Sigmoid colon (tissue), 7 donors: ENCODE measurements around the gene SLC2A6. TPM values are rescaled to one million over a fixed set of nuclear protein-coding genes. Genes with fewer than 3 reads are reported as not detected.

ENCODE experiments used
- DNase-seq: peaks from one replicate; pipeline ENCODE4 v3.0.0-alpha.2; 2019
- H3K27ac ChIP-seq, 4 donors: fragments of 200-600 bp; sonication (generic); one replicate each; pipeline ENCODE4 v1.5.1; 2016 to 2019; ENCODE audit warnings: mild to moderate bottlenecking in 1 of 4
- H3K27me3 ChIP-seq, 3 donors: fragments of 200-600 bp; sonication (generic); one replicate each; pipeline ENCODE4 v1.5.1; 2019; ENCODE audit warnings: mild to moderate bottlenecking in 1 of 3
- H3K36me3 ChIP-seq, 4 donors: fragments of 200-600 bp; sonication (generic); one replicate each; pipeline ENCODE4 v1.5.1; 2016 to 2019
- H3K4me1 ChIP-seq, 4 donors: fragments of 200-600 bp; sonication (generic); one replicate each; pipeline ENCODE4 v1.5.1; 2017 to 2019
- H3K4me3 ChIP-seq, 4 donors: fragments of 200-600 bp; sonication (generic); one replicate each; pipeline ENCODE4 v1.5.1; 2017 to 2019; ENCODE audit warnings: mild to moderate bottlenecking in 2 of 4, moderate library complexity in 1 of 4
- H3K9me3 ChIP-seq, 4 donors: fragments of 200-600 bp in 3 of 4; sonication (generic) in 3 of 4; one replicate each; pipeline versions ENCODE4 v1.5.1 to v1.6.1; 2013 to 2019
- CTCF ChIP-seq, 4 experiments: fragments of 450-650 bp in 3 of 4; fragments of 200-600 bp in 1 of 4; IDR thresholded peaks; one replicate each; pipeline ENCODE4 v1.5.1; 2016 to 2019; ENCODE audit warnings: antibody characterized with exemption in 4 of 4, mild to moderate bottlenecking in 3 of 4, moderate library complexity in 2 of 4
- EP300 ChIP-seq, 4 donors: sonication (generic); formaldehyde crosslinking; IDR thresholded peaks; one replicate each; pipeline ENCODE4 v1.6.1; 2017; ENCODE audit warnings: antibody characterized with exemption in 4 of 4
- POLR2A ChIP-seq, 2 donors: fragments of 450-650 bp; IDR thresholded peaks; one replicate each; pipeline ENCODE4 v1.6.1; 2016; ENCODE audit warnings: antibody characterized with exemption in 2 of 2, mild to moderate bottlenecking in 2 of 2, moderate library complexity in 2 of 2
- POLR2AphosphoS5 ChIP-seq, 4 donors: sonication (generic); formaldehyde crosslinking; IDR thresholded peaks; one replicate each; pipeline ENCODE4 v1.6.1; 2017; ENCODE audit warnings: antibody characterized with exemption in 4 of 4
- WGBS, 2 donors: extraction: QIAGEN DNeasy Blood & Tissue Kit; methylation state at CpG; one replicate each; pipeline ENCODE4 v1.1.7; 2013; 5-methylcytosine and 5-hydroxymethylcytosine counted together
- intact Hi-C: fragments of 100-400 bp; cut with DNase I; formaldehyde crosslinking; loops from one replicate; pipeline ENCODE4 v1.15.1; 2023
- polyA plus RNA-seq, 3 donors: library from polyadenylated mRNA; stranded (reverse); fragments of 200-250 nt; gene quantifications; one replicate each; pipeline ENCODE4 v1.2.3, GENCODE V29; 2013
- total RNA-seq, 4 donors: library from RNA; depleted of rRNA; stranded (reverse); fragments of >200 nt; gene quantifications; one replicate each; pipeline ENCODE4 v1.1.0, GENCODE V29; 2016
- donor health status: healthy with polysubstance abuse.
- donor health status: Bipolar disorder and iron deficiency.
- donor health status: healthy.

Gene SLC2A6
- total and polyA plus RNA-seq, 7 donors = 1.2 to 8.2 (median 1.8) TPM

DNA sequence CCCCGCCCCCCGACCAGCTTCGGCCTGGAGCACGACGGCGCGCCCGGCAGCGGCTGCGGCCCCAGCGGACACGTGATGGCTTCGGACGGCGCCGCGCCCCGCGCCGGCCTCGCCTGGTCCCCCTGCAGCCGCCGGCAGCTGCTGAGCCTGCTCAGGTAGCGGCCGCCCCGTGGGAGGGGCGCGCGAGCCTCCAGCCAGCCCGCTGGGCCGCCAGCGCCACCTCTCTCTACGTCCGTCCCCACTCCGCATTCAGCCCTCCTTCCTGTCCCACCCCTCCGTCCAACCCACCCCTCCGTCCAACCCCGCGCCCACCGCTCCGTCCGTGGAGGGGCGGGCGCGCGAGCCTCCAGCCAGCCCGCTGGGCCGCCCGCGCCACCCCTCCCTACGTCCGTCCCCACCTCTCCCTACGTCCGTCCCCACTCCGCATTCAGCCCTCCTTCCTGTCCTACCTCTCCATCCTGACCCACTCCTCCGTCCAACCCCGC lies 50.2 kb downstream of the SLC2A6 start:
- no peaks in the 10 kb centered on the region for H3K36me3 ChIP-seq
- H3K27ac ChIP-seq = no peak overlapping the region
- H3K4me3 ChIP-seq = peak overlapping the region in 3 of 4 donors; percentile 14 to 35 (median 32)
- peaks cover 0 to 18% (median 16%) of the 10 kb centered on the region in 4 donors for H3K4me1 ChIP-seq
- intact Hi-C loops = no loop called here
- TF ChIP-seq EP300 (IDR thresholded peaks at IDR 0.05) (no peak), CTCF (IDR thresholded peaks at IDR 0.05) (no peak), POLR2AphosphoS5 (IDR thresholded peaks at IDR 0.05) (no peak), POLR2A (IDR thresholded peaks at IDR 0.05) (no peak)
- peaks cover 11 to 59% (median 27%) of the 10 kb centered on the region in 3 donors for H3K27me3 ChIP-seq
- no peak for DNase-seq
- no peaks in the 10 kb centered on the region for H3K9me3 ChIP-seq
- WGBS, 2 donors = 1% methylated on average over 57 of the region's 57 CpGs

DNA sequence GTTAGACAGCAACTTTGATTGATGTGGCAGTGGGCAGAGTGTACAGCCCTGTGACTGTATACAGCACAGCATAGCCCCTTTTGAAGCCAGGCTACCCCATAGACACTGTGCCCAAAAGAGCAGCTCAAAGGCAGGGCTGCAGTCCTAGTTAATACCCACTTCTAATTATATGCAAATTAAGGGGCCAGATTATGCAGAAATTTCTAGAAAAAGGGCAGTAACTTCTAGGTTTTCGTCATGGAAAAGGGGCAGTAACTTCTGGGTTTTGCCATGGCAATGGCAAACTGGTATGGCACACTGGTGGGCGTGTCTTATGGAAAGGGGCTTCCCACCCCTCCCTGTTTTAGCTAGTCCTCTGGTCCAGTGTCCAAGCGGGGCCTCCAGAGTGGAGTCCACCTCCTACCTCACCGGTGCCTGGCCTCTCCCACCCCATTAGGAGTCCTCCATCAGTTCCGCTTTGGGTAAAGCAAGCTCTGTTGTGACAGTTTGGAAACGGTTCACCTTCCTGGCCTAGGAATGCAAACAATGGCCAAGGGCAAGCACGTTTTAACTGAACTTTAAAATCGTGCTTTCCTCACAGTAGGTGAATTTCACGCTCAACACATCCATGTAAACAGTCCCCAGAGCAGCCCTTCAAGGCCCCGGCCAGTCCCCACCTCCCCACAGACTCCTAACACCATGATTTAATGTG lies 51.1 kb downstream of the SLC2A6 start:
- Histone ChIP-seq H3K4me3 (no peak overlapping the region), H3K27me3 (peaks cover 11 to 63% (median 27%) of the 10 kb centered on the region in 3 donors)
- WGBS, 2 donors = 56 to 61% methylated on average over 10 of the region's 10 CpGs

DNA sequence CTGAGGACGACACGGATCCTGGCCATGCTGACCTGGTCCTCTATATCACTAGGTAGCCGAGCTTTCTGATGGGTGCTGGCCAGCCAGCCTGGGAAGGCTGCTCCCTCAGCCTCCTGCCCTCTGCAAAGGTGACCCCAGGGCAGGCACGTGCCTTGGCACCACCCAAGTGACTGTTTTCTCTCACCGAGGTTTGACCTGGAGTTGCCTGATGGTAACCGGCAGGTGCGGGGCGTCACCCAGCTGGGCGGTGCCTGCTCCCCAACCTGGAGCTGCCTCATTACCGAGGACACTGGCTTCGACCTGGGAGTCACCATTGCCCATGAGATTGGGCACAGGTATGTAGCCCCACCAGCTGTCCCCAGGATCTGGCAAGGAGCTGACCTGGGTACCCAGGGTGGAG lies 52.9 kb downstream of the SLC2A6 start:
- peaks cover 0 to 18% (median 16%) of the 10 kb centered on the region in 4 donors for H3K4me1 ChIP-seq
- TF ChIP-seq EP300 (IDR thresholded peaks at IDR 0.05) = no peak
- no peak for TF ChIP-seq CTCF (IDR thresholded peaks at IDR 0.05)
- TF ChIP-seq POLR2A (IDR thresholded peaks at IDR 0.05) = no peak
- TF ChIP-seq POLR2AphosphoS5 (IDR thresholded peaks at IDR 0.05) = no peak
- no peaks in the 10 kb centered on the region for H3K9me3 ChIP-seq
- no peak overlapping the region for H3K4me3 ChIP-seq
- WGBS, 2 donors = 18 to 78% methylated on average over 11 of the region's 11 CpGs
- no peaks in the 10 kb centered on the region for H3K36me3 ChIP-seq
- intact Hi-C loops = no loop called here
- no peak overlapping the region for H3K27ac ChIP-seq
- peaks cover 11 to 63% (median 27%) of the 10 kb centered on the region in 3 donors for H3K27me3 ChIP-seq
- no peak for DNase-seq

More for the DNA sequence above, 51.1 kb downstream of the SLC2A6 start:
- intact Hi-C loops = no loop called here
- no peak for DNase-seq
- Histone ChIP-seq H3K36me3 (no peaks in the 10 kb centered on the region), H3K9me3 (no peaks in the 10 kb centered on the region), H3K27ac (no peak overlapping the region), H3K4me1 (peaks cover 0 to 18% (median 16%) of the 10 kb centered on the region in 4 donors)
- no peak for TF ChIP-seq POLR2A (IDR thresholded peaks at IDR 0.05)
- TF ChIP-seq EP300 (IDR thresholded peaks at IDR 0.05) = no peak
- no peak for TF ChIP-seq CTCF (IDR thresholded peaks at IDR 0.05)
- TF ChIP-seq POLR2AphosphoS5 (IDR thresholded peaks at IDR 0.05) = no peak

GRCh38 chr9:133425049-133425632 lies 53.8 kb downstream of the SLC2A6 start:
- no peaks in the 10 kb centered on the region for H3K9me3 ChIP-seq
- DNase-seq = no peak
- no peak for TF ChIP-seq EP300 (IDR thresholded peaks at IDR 0.05)
- TF ChIP-seq POLR2AphosphoS5 (IDR thresholded peaks at IDR 0.05) = no peak
- no peak for TF ChIP-seq POLR2A (IDR thresholded peaks at IDR 0.05)
- TF ChIP-seq CTCF (IDR thresholded peaks at IDR 0.05) = no peak
- peaks cover 0 to 18% (median 16%) of the 10 kb centered on the region in 4 donors for H3K4me1 ChIP-seq
- no peak overlapping the region for H3K4me3 ChIP-seq
- peaks cover 11 to 63% (median 27%) of the 10 kb centered on the region in 3 donors for H3K27me3 ChIP-seq
- no peak overlapping the region for H3K27ac ChIP-seq
- intact Hi-C loops = no loop called here
- no peaks in the 10 kb centered on the region for H3K36me3 ChIP-seq
- WGBS, 2 donors = 92 to 93% methylated on average over 22 of the region's 22 CpGs
